Measurements from ENCODE around the gene MSRB3. TPM values are rescaled to one million over a fixed set of nuclear protein-coding genes. Genes with fewer than 3 reads are reported as not detected.

Gene MSRB3
- total RNA-seq, 4 donors from 2014 or later = 219 to 336 (median 299) TPM

DNA sequence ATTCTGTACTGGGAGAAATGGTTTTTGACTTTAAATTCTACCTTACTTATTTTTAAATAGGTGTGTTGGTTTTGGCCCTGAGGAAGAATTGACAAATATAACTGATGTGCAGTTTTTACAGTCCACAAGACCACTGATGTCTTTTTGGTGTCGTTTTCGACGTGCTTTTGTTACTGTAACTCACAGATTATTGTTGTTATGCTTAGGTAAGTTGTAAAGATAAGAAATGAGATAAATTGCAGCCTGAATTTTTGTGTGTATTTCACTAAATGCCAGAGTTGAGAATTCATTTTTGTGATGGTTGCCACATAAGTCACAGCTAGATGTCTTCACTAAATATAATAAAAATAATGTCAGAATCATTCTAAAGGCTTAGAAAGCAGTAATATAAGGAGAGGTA is 39.9 kb upstream of the MSRB3 start:
- no peak for ATAC-seq
- TF ChIP-seq POLR2AphosphoS5 (IDR thresholded peaks at IDR 0.05) = no peak
- TF ChIP-seq EP300 (IDR thresholded peaks at IDR 0.05) = no peak
- TF ChIP-seq, protein P1, sequence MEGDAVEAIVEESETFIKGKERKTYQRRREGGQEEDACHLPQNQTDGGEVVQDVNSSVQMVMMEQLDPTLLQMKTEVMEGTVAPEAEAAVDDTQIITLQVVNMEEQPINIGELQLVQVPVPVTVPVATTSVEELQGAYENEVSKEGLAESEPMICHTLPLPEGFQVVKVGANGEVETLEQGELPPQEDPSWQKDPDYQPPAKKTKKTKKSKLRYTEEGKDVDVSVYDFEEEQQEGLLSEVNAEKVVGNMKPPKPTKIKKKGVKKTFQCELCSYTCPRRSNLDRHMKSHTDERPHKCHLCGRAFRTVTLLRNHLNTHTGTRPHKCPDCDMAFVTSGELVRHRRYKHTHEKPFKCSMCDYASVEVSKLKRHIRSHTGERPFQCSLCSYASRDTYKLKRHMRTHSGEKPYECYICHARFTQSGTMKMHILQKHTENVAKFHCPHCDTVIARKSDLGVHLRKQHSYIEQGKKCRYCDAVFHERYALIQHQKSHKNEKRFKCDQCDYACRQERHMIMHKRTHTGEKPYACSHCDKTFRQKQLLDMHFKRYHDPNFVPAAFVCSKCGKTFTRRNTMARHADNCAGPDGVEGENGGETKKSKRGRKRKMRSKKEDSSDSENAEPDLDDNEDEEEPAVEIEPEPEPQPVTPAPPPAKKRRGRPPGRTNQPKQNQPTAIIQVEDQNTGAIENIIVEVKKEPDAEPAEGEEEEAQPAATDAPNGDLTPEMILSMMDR (IDR thresholded peaks at IDR 0.05) = no peak
- no peak for TF ChIP-seq POLR2A (IDR thresholded peaks at IDR 0.05)
- Histone ChIP-seq H3K36me3 (peaks cover 0 to 37% of the 10 kb centered on the region in 2 donors), H3K27ac (no peak overlapping the region), H3K4me1 (no peaks in the 10 kb centered on the region), H3K4me3 (no peak overlapping the region), H3K9me3 (no peaks in the 10 kb centered on the region), H3K27me3 (no peaks in the 10 kb centered on the region)
- WGBS, 2 donors (ENCODE audit: low coverage in 1 of 2) = 92 to 93% methylated on average over 3 of the region's 3 CpGs

DNA sequence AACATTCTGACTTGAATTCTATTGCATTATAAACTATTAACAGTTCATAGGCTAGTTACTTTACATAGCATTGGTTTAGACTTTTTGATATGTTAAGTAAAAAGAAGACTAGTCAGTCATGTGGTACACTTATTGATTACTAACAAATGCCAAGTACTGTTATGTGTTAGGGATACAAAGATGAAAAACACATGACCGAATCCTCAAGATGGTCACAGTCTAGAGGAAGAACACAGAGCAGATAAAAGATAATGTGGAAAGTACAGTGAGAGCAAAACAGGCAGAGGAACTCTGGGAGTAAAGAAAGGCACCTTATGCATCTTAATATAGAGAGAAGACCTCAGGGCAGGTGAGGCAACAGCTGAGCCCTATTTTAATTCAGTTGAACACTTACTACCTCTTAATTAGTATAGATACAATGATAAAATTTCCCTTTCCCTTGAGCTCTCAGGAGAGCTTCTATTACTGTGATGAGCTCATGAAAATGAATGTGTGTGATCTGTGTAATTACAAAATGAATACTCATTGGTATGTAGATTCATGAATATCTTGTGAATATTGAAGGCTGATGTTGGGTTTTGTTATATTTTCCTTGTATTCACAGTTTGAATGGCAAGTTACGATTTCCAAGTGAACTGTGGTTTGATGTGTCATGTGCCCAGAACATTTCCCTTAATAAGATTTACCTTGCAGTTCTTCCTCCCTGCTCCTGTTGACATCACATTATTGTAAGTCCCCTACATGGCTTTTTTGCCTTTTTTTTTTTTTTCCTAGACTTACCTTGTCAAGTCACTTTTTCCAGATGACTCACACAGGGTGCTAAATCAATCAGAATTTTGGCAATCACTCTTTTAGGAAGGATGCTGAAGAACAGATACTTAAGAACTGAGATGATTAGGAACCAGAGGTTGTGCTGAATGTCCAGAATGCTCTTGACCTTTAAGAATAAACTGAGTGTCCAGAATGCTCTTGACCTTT is 29.5 kb upstream of the MSRB3 start:
- H3K9me3 ChIP-seq = no peaks in the 10 kb centered on the region
- H3K27me3 ChIP-seq = no peaks in the 10 kb centered on the region
- no peak for ATAC-seq
- H3K4me3 ChIP-seq = no peak overlapping the region
- 80 to 88% methylated on average over 1 to 2 of the region's 2 CpGs for WGBS, 2 donors (ENCODE audit: low coverage in 1 of 2)
- H3K4me1 ChIP-seq = no peaks in the 10 kb centered on the region
- no peak for TF ChIP-seq POLR2A (IDR thresholded peaks at IDR 0.05)
- TF ChIP-seq, protein P1 (IDR thresholded peaks at IDR 0.05) = no peak
- TF ChIP-seq EP300 (IDR thresholded peaks at IDR 0.05) = no peak
- no peak for TF ChIP-seq POLR2AphosphoS5 (IDR thresholded peaks at IDR 0.05)
- H3K27ac ChIP-seq = no peak overlapping the region
- H3K36me3 ChIP-seq = peaks cover 0 to 44% of the 10 kb centered on the region in 2 donors

DNA sequence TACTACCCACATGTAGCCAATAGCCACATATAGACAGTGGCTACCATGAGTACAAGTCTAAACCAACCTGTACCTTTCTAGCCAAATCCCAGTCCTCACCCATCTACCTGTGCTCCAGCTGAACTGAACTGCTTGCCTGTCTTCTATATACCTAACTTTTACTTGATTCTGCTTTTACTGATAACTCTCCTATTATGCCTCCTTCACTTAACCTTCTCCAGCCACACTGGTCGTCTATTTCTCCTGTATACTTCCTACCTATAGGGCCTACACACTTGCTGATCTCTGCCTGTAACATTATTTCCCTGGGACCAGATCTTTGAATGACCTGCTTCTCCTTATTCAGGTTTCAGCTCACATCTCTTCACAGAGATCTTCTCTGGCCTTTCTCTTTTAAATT is 26.0 kb upstream of the MSRB3 start:
- 33 to 79% methylated on average over 1 of the region's 1 CpG for WGBS, 2 donors (ENCODE audit: low coverage in 1 of 2)
- ATAC-seq = no peak
- Histone ChIP-seq H3K4me1 (no peaks in the 10 kb centered on the region), H3K27me3 (no peaks in the 10 kb centered on the region), H3K9me3 (no peaks in the 10 kb centered on the region), H3K36me3 (peaks cover 0 to 11% of the 10 kb centered on the region in 2 donors), H3K27ac (no peak overlapping the region), H3K4me3 (no peak overlapping the region)
- TF ChIP-seq POLR2AphosphoS5 (IDR thresholded peaks at IDR 0.05) = no peak
- TF ChIP-seq POLR2A (IDR thresholded peaks at IDR 0.05) = no peak
- TF ChIP-seq EP300 (IDR thresholded peaks at IDR 0.05) = no peak
- TF ChIP-seq, protein P1 (IDR thresholded peaks at IDR 0.05) = no peak

DNA sequence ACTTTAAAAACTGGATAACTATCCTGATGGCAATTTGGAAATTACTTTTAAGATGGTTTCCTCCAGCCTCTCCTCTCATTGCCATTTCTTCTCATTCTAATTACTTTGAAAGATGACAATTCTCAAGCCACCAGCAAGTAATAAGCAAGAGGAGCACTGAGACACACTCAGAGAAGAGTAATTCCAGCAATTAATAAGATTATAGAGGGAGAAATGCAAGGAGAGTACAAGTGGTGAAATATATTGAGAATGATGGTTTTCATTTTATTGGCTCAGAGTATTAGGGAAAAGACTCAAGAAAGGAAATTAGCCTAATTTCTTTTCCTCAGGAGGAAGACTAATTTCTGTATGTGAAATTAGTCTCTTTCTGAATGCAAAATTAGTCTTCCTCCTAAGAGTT is 20.5 kb upstream of the MSRB3 start:
- no peak for ATAC-seq
- Histone ChIP-seq H3K4me1 (no peaks in the 10 kb centered on the region), H3K4me3 (no peak overlapping the region), H3K36me3 (no peaks in the 10 kb centered on the region), H3K9me3 (no peaks in the 10 kb centered on the region), H3K27me3 (no peaks in the 10 kb centered on the region), H3K27ac (no peak overlapping the region)
- TF ChIP-seq POLR2A (IDR thresholded peaks at IDR 0.05) (no peak), POLR2AphosphoS5 (IDR thresholded peaks at IDR 0.05) (no peak)

DNA sequence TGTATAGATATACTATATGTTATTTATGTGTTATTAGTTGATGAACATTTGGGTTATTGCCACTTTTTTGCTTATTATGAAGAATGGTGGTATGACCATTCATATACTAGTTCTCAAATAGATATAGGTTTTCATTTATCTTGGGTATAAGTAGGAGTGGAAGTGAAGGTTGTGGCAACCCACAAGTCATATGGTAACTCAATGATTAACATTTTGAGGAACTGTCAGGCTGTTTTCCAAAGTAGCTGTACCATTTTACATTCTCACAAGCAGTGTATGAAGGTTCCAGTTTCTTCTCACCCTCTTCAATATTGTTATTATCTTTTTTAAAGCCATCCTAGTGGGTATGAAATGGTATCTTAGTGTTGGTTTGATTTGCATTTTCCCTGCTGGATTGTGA is 19.0 kb upstream of the MSRB3 start:
- TF ChIP-seq POLR2A (IDR thresholded peaks at IDR 0.05) (no peak), POLR2AphosphoS5 (IDR thresholded peaks at IDR 0.05) (no peak), EP300 (IDR thresholded peaks at IDR 0.05) (no peak)
- TF ChIP-seq, protein P1 (IDR thresholded peaks at IDR 0.05) = no peak
- no peak for ATAC-seq
- H3K4me3 ChIP-seq = no peak overlapping the region
- no peak overlapping the region for H3K27ac ChIP-seq
- H3K4me1 ChIP-seq = no peaks in the 10 kb centered on the region
- H3K27me3 ChIP-seq = no peaks in the 10 kb centered on the region
- no peaks in the 10 kb centered on the region for H3K36me3 ChIP-seq
- H3K9me3 ChIP-seq = no peaks in the 10 kb centered on the region

All from gastroesophageal sphincter (tissue), 4 donors.